ENCODE data around the gene ARSA. TPM values are rescaled to one million over a fixed set of nuclear protein-coding genes. Genes with fewer than 3 reads are reported as not detected.
A peak's percentile ranks its signal among the peaks of the same experiment; 100 is the strongest.
"Not testable (repeated sequence)": the region's sequence is repeated elsewhere in the genome, so short reads cannot be mapped to it uniquely, and the experiment has no call there.

ARSA gene
- total and polyA plus RNA-seq, 2 of the 13 experiments (the other 11 are each of a cell fraction or from before 2014, with no cell fraction given), result 9.0 to 11.5 TPM

DNA sequence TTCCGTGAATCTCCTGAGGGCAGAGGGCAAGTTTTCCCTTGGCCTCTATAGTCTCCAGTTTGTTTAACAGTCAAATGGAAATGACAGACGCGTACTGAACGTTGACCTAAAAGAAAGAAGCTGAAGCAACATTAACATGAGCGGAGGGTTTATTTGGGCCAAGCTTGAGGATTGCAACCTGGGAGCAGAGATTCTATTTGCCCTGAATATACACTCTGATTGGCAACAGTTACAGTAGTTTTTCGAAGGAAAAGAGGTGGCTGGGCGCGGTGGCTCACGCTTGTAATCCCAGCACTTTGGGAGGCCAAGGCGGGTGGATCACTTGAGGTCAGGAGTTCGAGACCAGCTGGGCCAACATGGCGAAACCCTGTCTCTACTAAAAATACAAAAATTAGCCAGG is 12.3 kb upstream of the ARSA start (continued):
- TF ChIP-seq, protein P1, sequence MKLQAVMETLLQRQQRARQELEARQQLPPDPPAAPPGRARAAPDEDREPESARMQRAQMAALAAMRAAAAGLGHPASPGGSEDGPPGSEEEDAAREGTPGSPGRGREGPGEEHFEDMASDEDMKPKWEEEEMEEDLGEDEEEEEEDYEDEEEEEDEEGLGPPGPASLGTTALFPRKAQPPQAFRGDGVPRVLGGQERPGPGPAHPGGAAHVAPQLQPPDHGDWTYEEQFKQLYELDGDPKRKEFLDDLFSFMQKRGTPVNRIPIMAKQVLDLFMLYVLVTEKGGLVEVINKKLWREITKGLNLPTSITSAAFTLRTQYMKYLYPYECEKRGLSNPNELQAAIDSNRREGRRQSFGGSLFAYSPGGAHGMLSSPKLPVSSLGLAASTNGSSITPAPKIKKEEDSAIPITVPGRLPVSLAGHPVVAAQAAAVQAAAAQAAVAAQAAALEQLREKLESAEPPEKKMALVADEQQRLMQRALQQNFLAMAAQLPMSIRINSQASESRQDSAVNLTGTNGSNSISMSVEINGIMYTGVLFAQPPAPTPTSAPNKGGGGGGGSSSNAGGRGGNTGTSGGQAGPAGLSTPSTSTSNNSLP (IDR thresholded peaks at IDR 0.05; ENCODE audit: low read depth, low read length), result 0 out of 2 replicates have a peak, but pooled peaks have one; percentile 17
- TF ChIP-seq ZNF460 (CRISPR knock-in tag; IDR thresholded peaks at IDR 0.05; ENCODE audit: borderline replicate concordance), result peak; percentile 94
- peak; percentile 29; the same call in 1 of the 2 replicates for TF ChIP-seq PITX1 (CRISPR knock-in tag; IDR thresholded peaks at IDR 0.05)
- peak; percentile 76 for TF ChIP-seq CEBPG (CRISPR knock-in tag; IDR thresholded peaks at IDR 0.05)
- TF ChIP-seq POLR2A (IDR thresholded peaks at IDR 0.05; ENCODE audit: insufficient read depth in 1 of 2, low read depth in 2 of 2, low read length in 2 of 2), result 0 out of 4 replicates have a peak, but pooled peaks of 1 of the 2 experiments have one; percentile 16
- peak; percentile 62 for TF ChIP-seq MTA1 (CRISPR knock-in tag; IDR thresholded peaks at IDR 0.05; ENCODE audit: borderline replicate concordance)
- peak; percentile 22; the same call in 1 of the 2 replicates for TF ChIP-seq SOX5 (CRISPR knock-in tag; IDR thresholded peaks at IDR 0.05; ENCODE audit: borderline replicate concordance)
- TF ChIP-seq POGZ (CRISPR knock-in tag; IDR thresholded peaks at IDR 0.05), result peak; percentile 30; the same call in 1 of the 2 replicates
- 0 out of 4 replicates have a peak, but pooled peaks of 1 of the 2 experiments have one; percentile 18 for TF ChIP-seq HMGXB4 (CRISPR knock-in tag; IDR thresholded peaks at IDR 0.05; ENCODE audit: borderline replicate concordance in 1 of 2, low read depth in 1 of 2)
- TF ChIP-seq ZNF556 (CRISPR knock-in tag; IDR thresholded peaks at IDR 0.05; ENCODE audit: borderline replicate concordance), result peak; percentile 42; the same call in 1 of the 2 replicates
- TF ChIP-seq GATAD2A (CRISPR knock-in tag; IDR thresholded peaks at IDR 0.05), result peak; percentile 58
- peak; percentile 75; the same call in 1 of the 2 replicates for TF ChIP-seq ZMYM2 (CRISPR knock-in tag; IDR thresholded peaks at IDR 0.05)
- 0 out of 2 replicates have a peak, but pooled peaks have one; percentile 35 for TF ChIP-seq IRX3 (CRISPR knock-in tag; IDR thresholded peaks at IDR 0.05; ENCODE audit: borderline replicate concordance, low read depth)
- peak; percentile 78; the same call in 1 of the 2 replicates for TF ChIP-seq ZNF24 (IDR thresholded peaks at IDR 0.05)
- 0 out of 2 replicates have a peak, but pooled peaks have one; percentile 21 for TF ChIP-seq SIN3A (IDR thresholded peaks at IDR 0.05; ENCODE audit: borderline replicate concordance, low read depth, low read length)
- peak; percentile 32; the same call in 1 of the 2 replicates for TF ChIP-seq SALL1 (CRISPR knock-in tag; IDR thresholded peaks at IDR 0.05)
- TF ChIP-seq HOXA3 (CRISPR knock-in tag; IDR thresholded peaks at IDR 0.05), result peak; percentile 61; the same call in 1 of the 2 replicates
- peak; percentile 20; the same call in 1 of the 2 replicates for TF ChIP-seq MED1 (CRISPR knock-in tag; IDR thresholded peaks at IDR 0.05)
- peak; percentile 98 for TF ChIP-seq ZNF232 (CRISPR knock-in tag; IDR thresholded peaks at IDR 0.05; ENCODE audit: borderline replicate concordance)
- not testable (repeated sequence) for TF ChIP-seq SOX6 (IDR thresholded peaks at IDR 0.05)
- peak; percentile 31; the same call in 1 of the 2 replicates for TF ChIP-seq SOX6 (CRISPR knock-in tag; IDR thresholded peaks at IDR 0.05)
- TF ChIP-seq SAP130 (CRISPR knock-in tag; IDR thresholded peaks at IDR 0.05; ENCODE audit: low read depth), result peak; percentile 13; the same call in 1 of the 2 replicates
- 0 out of 2 replicates have a peak, but pooled peaks have one; percentile 18 for TF ChIP-seq SALL2 (CRISPR knock-in tag; IDR thresholded peaks at IDR 0.05)
- TF ChIP-seq ZNF124 (CRISPR knock-in tag; IDR thresholded peaks at IDR 0.05), result 0 out of 2 replicates have a peak, but pooled peaks have one; percentile 19
- TF ChIP-seq ATF2 (CRISPR knock-in tag; IDR thresholded peaks at IDR 0.05), result peak; percentile 42; the same call in 1 of the 2 replicates
- TF ChIP-seq KDM6A (CRISPR knock-in tag; IDR thresholded peaks at IDR 0.05; ENCODE audit: low read depth), result peak; percentile 57
- TF ChIP-seq RXRA (CRISPR knock-in tag; IDR thresholded peaks at IDR 0.05), result 0 out of 2 replicates have a peak, but pooled peaks have one; percentile 38

Measured in HepG2 (cell line).